GM19240 (cell line): ENCODE data around the gene ZC3H14.
A peak's percentile ranks its signal among the peaks of the same experiment; 100 is the strongest.

Experiments used
- DNase-seq: peaks from one replicate; pipeline ENCODE4 v3.0.0; 2011; ENCODE audit warnings: low spot score; ENCODE audit not compliant: insufficient read length

Gene ZC3H14

GRCh38 chr14:88599761-88600439 lies 37.1 kb downstream of the ZC3H14 start:
- peak; percentile 26 for DNase-seq

DNA sequence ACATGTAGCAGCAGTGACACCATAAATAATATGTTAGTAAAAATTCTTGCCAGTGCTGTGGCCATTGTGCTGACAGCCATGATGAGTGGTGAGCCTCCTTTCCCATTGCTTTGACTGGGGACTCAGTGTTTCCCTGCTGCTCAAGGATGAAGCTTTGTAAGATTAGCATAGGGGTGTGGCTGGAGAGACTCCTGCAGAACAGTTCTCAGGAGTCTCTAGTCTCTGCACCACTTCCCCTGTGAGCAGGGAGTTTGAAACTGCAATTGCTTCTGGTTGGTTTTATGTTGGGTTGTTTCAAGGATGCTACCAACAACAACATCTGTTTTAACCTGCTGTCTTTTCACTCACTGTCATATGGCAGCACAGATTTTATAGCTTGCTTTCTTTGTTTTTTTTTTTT lies 41.4 kb downstream of the ZC3H14 start:
- DNase-seq = no peak

- DNase-seq = no peak
Observed at GRCh38 chr14:88605594-88605993, 42.8 kb downstream of the ZC3H14 start.

DNA sequence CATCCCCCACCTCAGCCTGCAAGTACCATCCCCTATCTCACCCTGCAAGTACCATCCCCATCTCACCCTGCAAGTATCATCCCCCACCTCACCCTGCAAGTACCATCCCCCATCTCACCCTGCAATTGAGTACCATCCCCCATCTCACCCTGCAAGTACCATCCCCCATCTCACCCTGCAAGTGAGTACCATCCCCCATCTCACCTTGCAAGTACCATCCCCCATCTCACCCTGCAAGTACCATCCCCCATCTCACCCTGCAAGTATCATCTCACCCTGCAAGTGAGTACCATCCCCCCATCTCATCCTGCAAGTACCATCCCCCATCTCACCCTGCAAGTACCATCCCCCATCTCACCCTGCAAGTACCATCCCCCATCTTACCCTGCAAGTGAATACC lies 45.0 kb downstream of the ZC3H14 start:
- no peak for DNase-seq

DNA sequence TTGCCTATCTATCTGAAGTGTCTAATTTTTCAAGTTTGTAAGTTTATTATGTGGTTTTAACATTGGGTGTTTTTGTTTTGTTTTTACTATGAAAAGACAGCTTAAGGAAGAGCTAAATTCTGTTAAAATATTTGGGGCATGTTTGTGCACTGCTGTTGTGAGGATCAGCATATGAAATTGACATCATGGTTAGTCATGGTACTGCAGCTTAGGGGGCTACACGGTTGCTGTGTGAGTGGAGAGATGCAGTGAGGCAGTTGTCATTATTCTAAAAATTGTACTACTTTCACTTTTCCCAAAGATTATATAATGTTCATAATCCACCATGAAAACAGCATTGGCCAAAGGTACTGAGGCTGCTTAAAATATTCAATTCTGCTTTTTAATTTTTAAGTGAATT lies 49.0 kb downstream of the ZC3H14 start:
- no peak for DNase-seq

DNA sequence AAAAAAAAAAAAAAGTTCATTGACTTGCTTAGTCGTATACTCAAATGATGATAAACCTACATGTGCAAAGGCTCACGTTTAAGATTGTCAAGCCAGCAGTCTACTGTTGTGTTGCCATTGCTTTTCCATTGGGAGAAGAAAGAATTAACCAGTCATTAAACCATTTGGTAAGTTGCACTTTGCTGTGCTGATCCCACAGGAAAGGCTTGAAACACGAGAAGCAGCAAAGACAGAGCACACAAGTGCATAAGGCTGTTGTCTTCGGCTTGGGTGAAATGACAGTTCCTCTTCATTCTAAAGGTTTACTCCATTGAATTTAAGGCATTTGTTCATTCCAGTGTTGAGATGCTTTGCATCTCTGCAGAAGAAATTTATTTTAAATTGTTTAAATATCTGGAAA lies 50.1 kb downstream of the ZC3H14 start:
- DNase-seq = no peak

DNA sequence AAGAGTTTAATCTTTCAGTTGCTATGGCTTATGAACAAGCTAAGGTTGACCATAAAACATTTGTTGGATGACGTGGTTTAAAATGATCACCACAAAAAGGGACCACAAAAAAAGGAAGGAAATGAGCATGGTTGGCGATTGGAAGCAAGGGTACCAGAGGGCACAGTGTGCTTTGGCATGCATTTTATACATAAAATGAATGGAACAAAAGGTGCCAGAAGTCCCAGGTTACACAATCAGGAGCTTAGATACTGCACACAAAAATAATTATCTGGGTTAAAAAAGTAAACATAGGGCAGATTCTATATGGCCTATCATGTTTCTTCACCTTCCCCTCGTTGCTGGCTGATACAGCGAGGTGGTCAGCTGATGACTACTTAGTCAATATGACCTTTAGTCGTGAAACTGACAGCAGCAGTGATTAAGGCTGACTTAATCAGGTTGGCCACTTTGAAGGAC lies 50.7 kb downstream of the ZC3H14 start:
- no peak for DNase-seq

DNA sequence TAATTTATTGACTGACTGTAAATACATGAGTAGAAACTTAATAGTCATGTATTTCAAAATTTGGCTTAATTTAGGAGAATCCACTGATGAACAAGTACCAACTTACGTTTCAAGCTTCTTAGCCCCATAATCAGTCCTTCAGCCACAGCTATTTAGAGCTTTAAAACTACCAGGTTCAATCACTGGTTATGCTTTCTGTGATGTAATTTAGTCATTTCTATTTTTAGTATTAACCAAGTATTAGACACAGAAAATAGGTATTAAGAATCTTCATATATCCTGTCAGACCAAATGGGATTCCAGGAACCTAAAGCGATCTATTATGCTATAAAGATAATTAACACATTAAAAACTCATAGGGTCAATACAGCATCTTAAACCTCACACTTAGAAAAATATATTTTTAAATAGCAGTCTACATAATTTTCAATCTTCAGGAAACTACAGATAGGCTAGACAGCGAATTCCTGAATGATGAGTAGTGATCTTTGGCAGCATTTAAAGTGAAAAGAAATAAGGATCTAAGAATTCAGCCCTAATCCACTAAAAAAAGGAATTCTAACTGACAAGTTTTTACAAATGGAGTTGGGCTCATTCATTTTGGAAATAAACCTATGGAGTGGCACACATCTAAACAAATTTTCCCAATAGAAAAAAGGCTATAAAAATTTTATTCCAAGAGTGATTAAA lies 51.5 kb downstream of the ZC3H14 start:
- no peak for DNase-seq

DNA sequence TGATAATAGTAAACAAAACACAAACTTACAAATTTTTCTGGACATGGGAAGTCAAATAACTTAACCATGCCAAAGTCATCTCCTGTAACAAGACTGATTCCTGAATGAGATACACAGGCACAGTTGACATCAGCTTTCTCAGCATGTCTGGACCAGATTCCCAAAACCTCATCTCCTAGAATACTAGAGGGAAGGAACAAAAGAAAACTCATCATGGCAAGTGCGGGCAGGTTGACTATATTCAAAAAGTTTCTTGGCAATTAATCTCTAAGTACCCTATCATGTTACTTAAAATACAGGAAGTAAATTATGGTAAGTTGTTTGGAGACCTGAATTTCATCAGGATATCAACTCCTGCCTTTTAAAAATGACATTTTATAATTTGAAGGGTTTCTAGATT lies 53.9 kb downstream of the ZC3H14 start:
- no peak for DNase-seq

DNA sequence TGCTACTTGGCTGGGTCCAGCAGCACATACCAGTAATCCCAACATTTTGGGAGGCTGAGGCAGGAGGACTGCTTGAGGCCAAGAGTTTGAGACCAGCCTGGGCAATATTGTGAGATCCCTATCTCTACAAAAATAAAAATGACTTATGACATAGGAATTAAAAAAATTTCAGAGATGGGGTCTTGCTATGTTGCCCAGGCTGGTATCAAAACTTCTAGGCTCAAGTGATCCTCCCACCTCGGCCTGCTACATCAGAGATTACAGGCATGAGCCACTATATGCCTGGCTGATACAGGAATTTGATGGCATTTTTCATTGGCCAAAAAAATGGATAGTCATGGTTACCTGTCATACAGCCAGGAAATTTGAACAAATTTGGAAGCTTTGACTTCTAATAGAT lies 54.6 kb downstream of the ZC3H14 start:
- DNase-seq = no peak

GRCh38 chr14:88618476-88618875 lies 55.6 kb downstream of the ZC3H14 start:
- no peak for DNase-seq

GRCh38 chr14:88621100-88621499 lies 58.3 kb downstream of the ZC3H14 start:
- DNase-seq = no peak

DNA sequence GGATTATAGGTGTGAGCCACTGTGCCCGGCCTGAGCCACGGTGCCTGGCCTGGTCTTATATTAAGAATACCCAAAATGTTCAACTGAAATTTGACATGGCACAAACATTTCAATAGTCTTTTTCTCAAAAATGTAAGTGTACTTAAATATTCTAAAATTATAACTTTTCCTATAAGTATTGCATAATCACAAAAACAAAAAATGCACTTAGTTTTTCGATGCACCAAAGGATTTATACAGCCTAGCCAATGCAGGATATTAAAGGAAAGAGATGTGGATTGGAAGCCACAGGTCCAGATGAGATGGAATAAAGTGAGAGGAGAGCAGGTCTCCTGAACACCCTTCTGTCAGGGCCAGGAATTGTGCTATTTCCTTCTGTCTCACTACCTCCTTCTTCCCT lies 62.8 kb downstream of the ZC3H14 start:
- no peak for DNase-seq

GRCh38 chr14:88628033-88628432 lies 65.2 kb downstream of the ZC3H14 start:
- DNase-seq = no peak

DNA sequence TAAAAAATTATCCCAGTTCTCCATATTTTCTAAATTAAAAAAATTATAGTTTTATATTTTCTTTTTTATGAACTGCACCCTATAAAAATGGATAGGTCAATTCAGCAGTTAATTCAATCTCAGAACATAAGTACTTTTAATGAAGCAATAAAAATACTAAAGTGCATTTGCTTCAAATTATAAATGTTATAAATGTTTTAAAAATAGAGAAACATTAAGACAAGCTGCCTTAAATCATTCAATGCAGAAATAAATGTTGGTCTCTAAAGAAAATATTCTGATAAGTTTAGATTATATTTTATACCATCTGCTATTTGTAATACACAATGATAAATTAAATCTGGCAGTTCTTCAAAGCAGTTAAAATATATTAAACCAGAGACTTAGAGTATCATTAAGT lies 65.6 kb downstream of the ZC3H14 start:
- no peak for DNase-seq

GRCh38 chr14:88630565-88630964 lies 67.7 kb downstream of the ZC3H14 start:
- DNase-seq = no peak

- DNase-seq = no peak
Observed at GRCh38 chr14:88631091-88631490, 68.3 kb downstream of the ZC3H14 start.

DNA sequence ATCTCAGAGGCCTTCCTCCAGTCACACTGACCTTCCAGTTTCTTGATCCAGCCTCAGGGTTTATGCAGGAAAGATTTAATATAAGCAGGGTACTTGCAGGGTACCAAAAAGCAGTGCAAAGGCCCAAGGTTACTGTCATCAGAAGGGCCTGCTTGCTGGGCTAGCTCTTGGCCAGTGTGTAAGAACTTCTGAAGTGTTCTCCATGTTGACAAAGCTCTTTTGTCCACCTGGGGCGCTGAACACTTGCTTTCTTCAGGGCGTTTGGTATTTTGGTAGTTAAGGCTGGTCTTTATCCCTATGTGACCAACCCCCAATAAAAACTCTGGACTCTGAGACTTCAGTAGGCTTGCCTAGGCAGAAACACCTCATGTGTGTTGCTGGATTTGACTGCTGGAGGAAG lies 69.7 kb downstream of the ZC3H14 start:
- no peak for DNase-seq

DNA sequence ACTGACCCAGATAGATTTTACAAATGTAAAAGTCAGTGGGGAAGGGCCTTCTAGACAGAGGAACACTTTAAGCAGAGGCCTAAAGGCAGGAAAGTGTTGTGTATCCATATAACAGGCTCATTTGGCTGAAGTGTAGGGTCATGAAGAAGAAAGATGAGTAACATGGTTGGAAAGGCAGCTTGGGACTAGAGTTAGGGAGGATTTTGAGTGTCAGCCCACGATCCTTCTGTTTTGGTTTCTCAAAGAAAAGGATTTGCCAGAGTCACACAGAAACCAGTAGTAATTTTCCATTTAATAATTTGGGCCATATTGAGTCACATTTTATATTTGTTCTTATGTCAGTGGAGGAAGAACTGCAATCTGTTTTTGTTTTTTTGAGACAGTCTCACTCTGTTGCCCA lies 76.4 kb downstream of the ZC3H14 start:
- DNase-seq = no peak

- no peak for DNase-seq
Observed at GRCh38 chr14:88660056-88660455, 97.2 kb downstream of the ZC3H14 start.

- peak; percentile 52 for DNase-seq
Observed at GRCh38 chr14:88667555-88668273, 104.9 kb downstream of the ZC3H14 start.

GRCh38 chr14:88668448-88669116 lies 105.7 kb downstream of the ZC3H14 start:
- DNase-seq = no peak
